ENCODE data around the gene CDH23.

DNA sequence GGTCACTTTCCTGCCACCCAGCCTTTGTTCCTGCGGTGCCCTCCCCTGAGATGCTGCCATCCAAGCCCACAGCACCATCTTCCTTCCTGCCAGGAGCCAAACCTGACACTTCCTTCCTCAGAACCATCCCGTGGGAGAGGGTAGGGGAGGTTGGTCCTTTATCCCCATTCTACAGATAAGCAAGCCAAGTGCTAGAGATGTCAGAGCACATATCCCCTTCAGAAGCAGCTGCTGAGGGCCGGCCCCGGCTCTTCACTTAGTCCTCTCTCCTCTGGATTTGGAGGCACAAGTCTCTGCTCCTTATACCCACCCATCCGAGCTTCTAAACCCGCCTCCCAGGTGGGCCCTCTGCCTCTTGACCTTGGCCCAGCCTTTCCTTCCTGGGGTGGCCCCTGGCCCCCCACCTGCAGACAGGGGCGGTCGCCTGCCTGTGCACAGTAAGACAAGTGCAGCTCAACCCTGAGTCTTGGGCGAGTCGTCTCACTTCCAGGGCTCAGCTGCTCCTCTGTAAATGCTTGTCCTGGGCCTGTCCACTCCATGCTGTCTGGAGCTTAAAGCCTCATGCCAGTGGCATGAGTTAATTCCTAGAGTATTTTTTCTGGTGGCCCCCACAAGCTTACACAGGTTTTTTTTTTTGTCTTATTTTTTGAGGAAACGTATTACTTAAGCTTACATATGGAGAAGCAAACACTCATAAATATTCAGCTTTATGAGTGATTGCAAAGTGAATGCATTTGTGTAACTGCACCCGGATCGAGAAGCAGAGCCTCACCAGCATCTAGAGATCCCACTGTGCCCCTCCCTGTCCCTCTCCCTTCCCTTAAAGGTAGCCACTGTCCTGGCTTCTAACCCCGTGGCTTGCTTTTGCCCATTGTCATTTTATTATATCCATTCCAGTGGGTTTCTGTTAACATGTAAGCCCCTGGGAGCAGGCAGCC is 125.1 kb downstream of the CDH23 start:
- no peak for TF ChIP-seq POLR2AphosphoS5 (IDR thresholded peaks at IDR 0.05; ENCODE audit: low read depth, low read length)
- TF ChIP-seq TAF1 (IDR thresholded peaks at IDR 0.05; ENCODE audit: borderline replicate concordance, insufficient read depth, low read length) = no peak
- TF ChIP-seq, protein P1, sequence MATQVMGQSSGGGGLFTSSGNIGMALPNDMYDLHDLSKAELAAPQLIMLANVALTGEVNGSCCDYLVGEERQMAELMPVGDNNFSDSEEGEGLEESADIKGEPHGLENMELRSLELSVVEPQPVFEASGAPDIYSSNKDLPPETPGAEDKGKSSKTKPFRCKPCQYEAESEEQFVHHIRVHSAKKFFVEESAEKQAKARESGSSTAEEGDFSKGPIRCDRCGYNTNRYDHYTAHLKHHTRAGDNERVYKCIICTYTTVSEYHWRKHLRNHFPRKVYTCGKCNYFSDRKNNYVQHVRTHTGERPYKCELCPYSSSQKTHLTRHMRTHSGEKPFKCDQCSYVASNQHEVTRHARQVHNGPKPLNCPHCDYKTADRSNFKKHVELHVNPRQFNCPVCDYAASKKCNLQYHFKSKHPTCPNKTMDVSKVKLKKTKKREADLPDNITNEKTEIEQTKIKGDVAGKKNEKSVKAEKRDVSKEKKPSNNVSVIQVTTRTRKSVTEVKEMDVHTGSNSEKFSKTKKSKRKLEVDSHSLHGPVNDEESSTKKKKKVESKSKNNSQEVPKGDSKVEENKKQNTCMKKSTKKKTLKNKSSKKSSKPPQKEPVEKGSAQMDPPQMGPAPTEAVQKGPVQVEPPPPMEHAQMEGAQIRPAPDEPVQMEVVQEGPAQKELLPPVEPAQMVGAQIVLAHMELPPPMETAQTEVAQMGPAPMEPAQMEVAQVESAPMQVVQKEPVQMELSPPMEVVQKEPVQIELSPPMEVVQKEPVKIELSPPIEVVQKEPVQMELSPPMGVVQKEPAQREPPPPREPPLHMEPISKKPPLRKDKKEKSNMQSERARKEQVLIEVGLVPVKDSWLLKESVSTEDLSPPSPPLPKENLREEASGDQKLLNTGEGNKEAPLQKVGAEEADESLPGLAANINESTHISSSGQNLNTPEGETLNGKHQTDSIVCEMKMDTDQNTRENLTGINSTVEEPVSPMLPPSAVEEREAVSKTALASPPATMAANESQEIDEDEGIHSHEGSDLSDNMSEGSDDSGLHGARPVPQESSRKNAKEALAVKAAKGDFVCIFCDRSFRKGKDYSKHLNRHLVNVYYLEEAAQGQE (IDR thresholded peaks at IDR 0.05; ENCODE audit: insufficient read depth in 1 of 2, low read depth in 2 of 2, low read length in 2 of 2) = no peak
- no peak for TF ChIP-seq SIN3A (IDR thresholded peaks at IDR 0.05; ENCODE audit: borderline replicate concordance, insufficient read depth, low read length)
- TF ChIP-seq FOXP2 (optimal IDR thresholded peaks at IDR 0.05; ENCODE audit: borderline replicate concordance, extremely low read depth, extremely low read length, insufficient read depth) = no peak
